ENCODE data around the gene PLA2G4F.

Gene PLA2G4F

GRCh38 chr15:42156243-42156922 is at the start of gene PLA2G4F:
TSS of gene PLA2G4F (minus strand) at chr15:42156636. CDS start at chr15:42156549, 87 bp downstream.
- no peak for DNase-seq (ENCODE audit: low read depth)

GRCh38 chr15:42203891-42204290 is 47.5 kb upstream of the PLA2G4F start:
- no peak for DNase-seq (ENCODE audit: low read depth)

GRCh38 chr15:42202653-42203052 is 46.2 kb upstream of the PLA2G4F start:
- DNase-seq (ENCODE audit: low read depth): no peak

GRCh38 chr15:42201801-42202200 is 45.4 kb upstream of the PLA2G4F start:
- no peak for DNase-seq (ENCODE audit: low read depth)

GRCh38 chr15:42199126-42199525 is 42.7 kb upstream of the PLA2G4F start:
- DNase-seq (ENCODE audit: low read depth): no peak

GRCh38 chr15:42198516-42198915 is 42.1 kb upstream of the PLA2G4F start:
- no peak for DNase-seq (ENCODE audit: low read depth)

GRCh38 chr15:42194513-42194912 is 38.1 kb upstream of the PLA2G4F start:
- DNase-seq (ENCODE audit: low read depth): no peak

GRCh38 chr15:42193383-42193782 is 36.9 kb upstream of the PLA2G4F start:
- DNase-seq (ENCODE audit: low read depth): no peak

GRCh38 chr15:42191610-42192346 is 35.3 kb upstream of the PLA2G4F start:
- no peak for DNase-seq (ENCODE audit: low read depth)

- no peak for DNase-seq (ENCODE audit: low read depth)
These were observed 33.9 kb upstream of the PLA2G4F start for GRCh38 chr15:42190370-42190769.

- no peak for DNase-seq (ENCODE audit: low read depth)
These were observed 29.4 kb upstream of the PLA2G4F start for GRCh38 chr15:42185801-42186200.

- no peak for DNase-seq (ENCODE audit: low read depth)
These were observed 28.3 kb upstream of the PLA2G4F start for GRCh38 chr15:42184736-42185135.

- no peak for DNase-seq (ENCODE audit: low read depth)
These were observed 27.9 kb upstream of the PLA2G4F start for GRCh38 chr15:42184296-42184695.

GRCh38 chr15:42182961-42183360 is 26.5 kb upstream of the PLA2G4F start:
- no peak for DNase-seq (ENCODE audit: low read depth)

GRCh38 chr15:42182328-42182886 is 26.0 kb upstream of the PLA2G4F start:
- no peak for DNase-seq (ENCODE audit: low read depth)

GRCh38 chr15:42178056-42178455 is 21.6 kb upstream of the PLA2G4F start:
- no peak for DNase-seq (ENCODE audit: low read depth)

GRCh38 chr15:42175671-42176070 is 19.2 kb upstream of the PLA2G4F start:
- no peak for DNase-seq (ENCODE audit: low read depth)

- DNase-seq (ENCODE audit: low read depth): no peak
These were observed 16.0 kb upstream of the PLA2G4F start for GRCh38 chr15:42172475-42172874.

- DNase-seq (ENCODE audit: low read depth): no peak
These were observed 15.4 kb upstream of the PLA2G4F start for GRCh38 chr15:42171795-42172194.

- no peak for DNase-seq (ENCODE audit: low read depth)
These were observed 14.7 kb upstream of the PLA2G4F start for GRCh38 chr15:42171122-42171521.

- DNase-seq (ENCODE audit: low read depth): no peak
These were observed 9.9 kb upstream of the PLA2G4F start for GRCh38 chr15:42166225-42166940.

GRCh38 chr15:42165106-42165505 is 8.7 kb upstream of the PLA2G4F start:
- no peak for DNase-seq (ENCODE audit: low read depth)

Measured in T-helper 22 cell (primary cell).